Astrocyte of the cerebellum (primary cell): ENCODE results near the gene SELENON.

Experiments used
- DNase-seq: peaks from one replicate; pipeline ENCODE4 v3.0.0-alpha.2; 2011; ENCODE audit warnings: low read depth
- H3K4me3 ChIP-seq: 2 replicates; pipeline ENCODE4 v1.5.1; 2011; ENCODE audit warnings: mild to moderate bottlenecking, low read depth, low read length, moderate library complexity
- CTCF ChIP-seq: IDR thresholded peaks from 2 replicates; pipeline ENCODE4 v1.5.1; 2012; ENCODE audit warnings: low read length, low read depth, moderate library complexity, mild to moderate bottlenecking; ENCODE audit errors: missing control alignments
- in situ Hi-C: cut with HindIII; loops from 2 replicates; pipeline ENCODE4 v1.10.0; 2017; ENCODE audit warnings: low sequenced_read_pairs

Gene SELENON

DNA sequence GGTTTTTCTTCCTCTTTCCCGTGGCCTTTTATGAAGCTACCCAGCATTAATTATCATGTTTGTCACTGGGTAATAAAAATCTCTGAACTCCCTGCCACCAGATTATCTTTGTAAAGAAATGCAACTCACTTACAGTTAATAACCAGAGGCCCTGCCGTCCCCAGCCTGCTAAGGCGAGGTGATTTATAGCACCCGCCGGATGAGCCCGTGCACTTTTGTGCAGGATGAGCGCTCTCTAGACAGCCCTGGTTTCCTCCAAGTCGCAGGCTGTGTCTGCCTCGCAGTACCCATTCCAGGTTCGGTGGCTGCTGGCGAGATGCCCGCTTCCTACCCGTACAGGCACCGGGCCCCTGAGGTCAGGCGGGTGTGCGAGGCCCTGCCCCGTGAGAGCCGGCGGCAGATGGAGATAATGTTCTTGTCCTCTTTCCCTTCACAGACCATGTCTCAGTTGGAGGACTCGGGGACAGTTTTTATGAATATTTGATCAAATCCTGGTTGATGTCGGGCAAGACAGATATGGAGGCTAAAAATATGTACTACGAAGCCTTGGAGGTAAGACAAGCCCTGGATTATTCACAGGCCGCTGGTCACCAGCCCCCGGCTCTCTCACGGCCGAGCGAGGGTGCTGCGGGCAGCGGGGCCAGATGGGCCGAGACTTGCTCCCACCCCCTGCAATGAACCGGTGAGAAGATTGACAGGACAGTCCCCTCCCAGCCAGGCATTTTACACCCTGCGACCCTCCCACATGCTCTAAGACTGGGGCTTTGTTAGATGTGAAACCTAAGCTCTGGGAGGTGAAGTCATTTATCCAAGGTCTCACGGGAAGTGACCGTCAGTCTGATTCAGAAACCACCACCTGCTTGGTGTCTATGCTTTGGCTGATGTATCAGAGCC, 28.5 kb upstream of the SELENON start:
- DNase-seq, result no peak
- in situ Hi-C loops, result no loop called here
- no peak for TF ChIP-seq CTCF
- H3K4me3 ChIP-seq, result no peak overlapping the region

DNA sequence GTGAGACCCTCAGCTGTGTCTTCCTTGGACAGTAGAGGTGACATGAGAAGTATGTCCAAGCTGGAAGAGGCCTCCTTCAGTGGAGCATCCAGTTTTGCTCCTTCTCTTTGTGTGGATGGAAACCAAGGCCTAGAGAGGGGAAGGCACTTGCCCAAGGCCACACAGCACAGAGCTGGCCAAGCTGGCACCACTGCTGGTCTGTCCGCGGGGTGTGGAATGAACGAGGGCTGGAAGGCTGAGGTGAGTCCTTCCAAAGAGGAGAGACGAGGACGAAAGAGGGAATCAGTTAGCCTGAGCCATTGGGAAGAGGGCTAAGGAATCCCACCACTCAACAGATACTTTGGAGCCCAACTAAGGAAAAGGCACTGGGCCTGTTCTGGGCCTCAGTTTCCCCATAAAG, 27.8 kb upstream of the SELENON start:
- no peak overlapping the region for H3K4me3 ChIP-seq
- TF ChIP-seq CTCF, result no peak
- in situ Hi-C loops, result no loop called here
- DNase-seq, result no peak

GRCh38 chr1:25772692-25773245, 27.2 kb upstream of the SELENON start:
- no peak for TF ChIP-seq CTCF
- DNase-seq, result no peak
- in situ Hi-C loops, result no loop called here
- no peak overlapping the region for H3K4me3 ChIP-seq

- no peak for DNase-seq
- no peak overlapping the region for H3K4me3 ChIP-seq
- no peak for TF ChIP-seq CTCF
- in situ Hi-C loops, result no loop called here
Measured at GRCh38 chr1:25773441-25774125, 26.4 kb upstream of the SELENON start.

DNA sequence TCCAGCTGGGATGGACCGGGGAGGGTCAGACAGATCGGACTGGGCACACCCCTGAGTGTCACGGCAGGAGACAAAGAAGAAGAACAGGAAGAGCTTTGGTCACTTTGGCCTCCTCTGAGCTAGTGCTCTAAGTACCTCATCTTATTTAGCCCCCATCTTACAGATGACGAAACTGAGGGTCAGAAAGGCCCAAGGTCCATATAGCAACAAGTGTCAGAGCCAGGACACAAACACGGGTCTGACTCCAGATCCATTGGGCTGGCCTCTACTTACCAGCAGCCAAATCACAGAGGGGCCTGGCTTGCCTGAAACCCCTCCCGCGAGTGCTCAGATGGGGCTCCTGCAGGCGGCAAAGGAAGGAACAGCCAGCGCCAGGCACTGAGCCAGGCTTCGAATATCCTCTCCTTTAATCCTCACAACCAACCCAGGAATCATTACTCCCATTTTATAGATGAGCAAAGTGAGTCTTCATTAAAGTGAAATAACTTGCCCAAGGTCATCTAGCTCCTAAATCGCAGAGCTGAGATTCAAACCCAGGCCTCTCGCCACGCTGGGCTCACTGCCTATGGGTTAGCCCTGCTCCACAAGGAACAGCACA, 25.7 kb upstream of the SELENON start:
- no peak overlapping the region for H3K4me3 ChIP-seq
- no peak for DNase-seq
- TF ChIP-seq CTCF, result no peak
- in situ Hi-C loops, result no loop called here
